Activated naive CD8-positive, alpha-beta T cell treated with anti-CD3 and anti-CD28 coated beads, Interleukin-2, amount 50 U/mL, for 16 hours (primary cell): ENCODE data around the gene ANKRD9.
"Not testable (repeated sequence)": the region's sequence is repeated elsewhere in the genome, so short reads cannot be mapped to it uniquely, and the experiment has no call there.

Experiments used
- DNase-seq: peaks from one replicate; pipeline ENCODE4 v3.0.0-alpha.2; 2020; ENCODE audit warnings: low read depth, low spot score

Gene ANKRD9

GRCh38 chr14:102538602-102539543, 29.3 kb upstream of the ANKRD9 start:
- no peak for DNase-seq

GRCh38 chr14:102537981-102538601, 28.5 kb upstream of the ANKRD9 start:
- DNase-seq, result no peak

GRCh38 chr14:102532204-102532658, 22.7 kb upstream of the ANKRD9 start:
- DNase-seq, result no peak

DNA sequence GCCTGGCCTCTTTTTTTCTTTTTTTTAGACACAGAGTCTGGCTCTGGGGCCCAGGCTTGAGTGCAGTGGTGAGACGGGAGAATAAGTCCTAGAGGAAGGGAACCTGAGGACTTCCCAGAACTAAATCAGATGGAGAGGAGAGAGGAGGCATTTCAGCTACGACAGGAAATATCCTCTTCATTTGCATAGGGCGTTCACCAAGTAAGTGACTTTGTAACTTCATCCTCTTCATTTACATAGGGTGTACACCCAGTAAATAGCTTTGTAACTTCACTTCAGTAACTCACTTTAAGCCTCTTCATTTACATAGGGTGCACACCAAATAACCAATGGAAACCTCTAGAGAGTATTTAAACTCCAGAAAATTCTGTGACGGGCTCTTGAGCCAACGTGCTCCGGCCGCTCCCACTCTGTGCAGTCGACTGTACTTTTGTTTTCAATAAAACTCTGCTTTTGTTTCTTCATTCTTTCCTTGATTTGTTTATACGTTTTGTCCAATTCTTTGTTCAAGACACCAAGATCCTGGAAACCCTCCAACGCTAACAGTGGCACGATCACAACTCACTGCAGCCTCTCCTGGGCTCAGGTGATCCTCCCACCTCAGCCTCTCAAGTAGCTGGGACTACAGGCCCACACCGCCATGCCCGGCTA, 21.4 kb upstream of the ANKRD9 start:
- DNase-seq, result no peak

DNA sequence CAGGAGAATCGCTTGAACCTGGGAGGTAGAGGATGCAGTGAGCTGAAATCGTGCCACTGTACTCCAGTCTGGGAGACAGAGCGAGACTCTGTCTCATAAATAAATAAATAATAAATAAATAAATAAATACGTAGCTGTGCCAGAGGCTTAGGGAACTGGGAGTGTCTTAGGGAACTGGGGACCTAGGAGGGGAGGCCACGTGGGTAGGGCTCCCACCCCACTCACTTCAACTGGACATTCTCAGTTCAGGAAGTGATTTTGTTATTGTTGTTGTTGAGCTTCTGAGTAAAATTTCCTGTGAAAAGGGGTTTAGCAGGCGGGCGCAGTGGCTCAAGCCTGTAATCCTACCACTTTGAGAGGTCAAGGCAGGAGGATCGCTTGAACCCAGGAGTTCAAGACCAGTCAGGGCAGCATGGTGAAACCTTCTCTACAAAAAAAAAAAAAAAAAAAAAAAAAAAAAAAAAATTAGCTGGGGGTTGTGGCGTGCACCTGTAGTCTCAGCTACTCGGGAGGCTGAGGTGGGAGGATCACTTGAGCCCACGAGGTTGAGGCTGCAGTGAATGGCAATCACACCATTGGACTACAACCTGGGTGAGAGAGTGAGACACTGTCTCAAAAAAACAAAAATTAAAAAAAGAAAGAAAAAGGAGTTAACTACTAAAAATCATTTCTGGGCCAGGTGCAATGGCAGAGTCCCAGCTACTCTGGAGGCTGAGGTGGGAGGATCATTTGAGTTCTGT, 19.0 kb upstream of the ANKRD9 start:
- no peak for DNase-seq

DNA sequence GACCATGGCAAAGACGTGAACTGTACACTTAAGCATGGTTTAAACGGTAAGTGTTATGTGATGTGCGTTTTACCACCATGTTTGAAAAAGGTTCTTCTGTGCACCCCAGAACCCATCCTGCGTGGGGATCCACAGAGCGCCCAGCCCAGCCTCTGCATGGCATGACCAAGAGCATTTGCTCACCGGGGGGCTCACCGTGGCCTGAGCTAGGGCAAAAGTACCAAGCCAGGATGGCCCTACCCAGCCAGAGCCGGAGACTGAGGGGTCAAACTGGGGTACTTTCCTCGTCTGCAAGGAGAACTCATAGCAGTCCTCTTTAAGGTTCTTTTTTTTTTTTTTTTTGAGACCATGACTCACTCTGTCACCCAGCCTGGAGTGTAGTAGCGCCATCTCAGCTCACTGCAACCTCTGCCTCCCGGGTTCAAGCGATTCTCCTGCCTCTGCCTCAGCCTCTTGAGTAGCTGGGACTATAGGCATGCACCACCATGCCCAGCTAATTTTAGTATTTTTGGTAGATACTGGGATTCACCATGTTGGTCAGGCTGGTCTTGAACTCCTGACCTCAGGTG, 16.4 kb upstream of the ANKRD9 start:
- DNase-seq, result no peak

- DNase-seq, result no peak
Measured at GRCh38 chr14:102525219-102525928, 15.8 kb upstream of the ANKRD9 start.

DNA sequence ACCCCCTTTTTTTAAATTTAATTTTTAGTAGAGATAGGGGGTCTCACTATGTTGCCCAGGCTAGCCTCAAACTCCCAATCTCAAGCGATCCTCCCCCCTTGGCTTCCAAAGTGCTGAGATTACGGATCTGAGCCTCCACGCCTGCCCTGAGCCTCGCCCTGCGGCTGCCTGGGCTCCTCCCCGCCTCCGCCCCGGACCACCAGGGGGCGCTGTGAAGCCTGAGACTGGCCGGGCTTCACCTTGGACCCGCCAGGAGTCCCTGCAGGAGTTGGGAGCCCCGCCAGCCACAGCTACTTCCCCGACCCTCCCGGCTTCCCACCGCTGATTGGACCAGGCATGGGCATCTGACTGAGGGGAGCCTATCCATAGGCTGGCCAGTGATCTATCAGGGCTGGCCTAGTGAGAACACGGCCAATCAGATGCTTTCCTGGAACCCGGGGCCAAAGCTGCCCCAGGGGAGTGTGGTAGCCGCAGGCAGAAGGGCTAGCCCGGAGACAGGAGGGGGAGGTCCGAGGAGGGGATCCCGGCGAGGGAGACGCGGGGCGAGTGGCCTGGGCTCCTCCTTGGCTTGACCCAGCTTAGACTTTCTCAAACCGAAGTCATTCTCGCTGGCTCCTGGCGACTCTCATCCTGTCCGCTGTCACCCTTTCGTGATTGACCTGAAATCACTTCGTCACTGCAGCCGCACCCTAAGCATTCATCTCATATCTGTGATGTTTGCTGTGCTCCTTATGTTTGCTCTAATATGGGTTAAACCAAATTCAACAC, 15.1 kb upstream of the ANKRD9 start:
- DNase-seq, result peak; percentile 84

GRCh38 chr14:102523569-102524450, 14.2 kb upstream of the ANKRD9 start:
- no peak for DNase-seq

- no peak for DNase-seq
Measured at GRCh38 chr14:102523200-102523568, 13.6 kb upstream of the ANKRD9 start.

DNA sequence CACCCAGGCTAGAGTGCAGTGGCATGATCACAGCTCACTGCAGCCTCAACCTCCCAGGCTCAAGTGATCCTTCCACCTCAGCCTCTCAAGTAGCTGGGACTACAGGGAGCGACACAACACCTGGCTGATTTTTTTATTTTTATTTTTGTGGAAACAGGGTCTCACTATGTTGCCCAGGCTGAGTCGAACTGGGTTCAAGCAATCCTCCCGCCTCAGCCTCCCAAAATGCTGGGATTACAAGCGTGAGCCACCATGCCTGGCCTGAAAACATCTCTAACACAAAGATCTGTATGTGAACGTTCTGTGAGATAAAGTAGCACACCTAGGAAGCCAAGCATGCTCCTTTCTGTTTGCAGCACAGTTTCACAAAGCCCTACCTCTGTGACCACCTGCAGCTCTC, 10.1 kb upstream of the ANKRD9 start:
- DNase-seq, result not testable (repeated sequence)

GRCh38 chr14:102518063-102518648, 8.6 kb upstream of the ANKRD9 start:
- no peak for DNase-seq

- no peak for DNase-seq
Measured at GRCh38 chr14:102517392-102518062, 8.0 kb upstream of the ANKRD9 start.

DNA sequence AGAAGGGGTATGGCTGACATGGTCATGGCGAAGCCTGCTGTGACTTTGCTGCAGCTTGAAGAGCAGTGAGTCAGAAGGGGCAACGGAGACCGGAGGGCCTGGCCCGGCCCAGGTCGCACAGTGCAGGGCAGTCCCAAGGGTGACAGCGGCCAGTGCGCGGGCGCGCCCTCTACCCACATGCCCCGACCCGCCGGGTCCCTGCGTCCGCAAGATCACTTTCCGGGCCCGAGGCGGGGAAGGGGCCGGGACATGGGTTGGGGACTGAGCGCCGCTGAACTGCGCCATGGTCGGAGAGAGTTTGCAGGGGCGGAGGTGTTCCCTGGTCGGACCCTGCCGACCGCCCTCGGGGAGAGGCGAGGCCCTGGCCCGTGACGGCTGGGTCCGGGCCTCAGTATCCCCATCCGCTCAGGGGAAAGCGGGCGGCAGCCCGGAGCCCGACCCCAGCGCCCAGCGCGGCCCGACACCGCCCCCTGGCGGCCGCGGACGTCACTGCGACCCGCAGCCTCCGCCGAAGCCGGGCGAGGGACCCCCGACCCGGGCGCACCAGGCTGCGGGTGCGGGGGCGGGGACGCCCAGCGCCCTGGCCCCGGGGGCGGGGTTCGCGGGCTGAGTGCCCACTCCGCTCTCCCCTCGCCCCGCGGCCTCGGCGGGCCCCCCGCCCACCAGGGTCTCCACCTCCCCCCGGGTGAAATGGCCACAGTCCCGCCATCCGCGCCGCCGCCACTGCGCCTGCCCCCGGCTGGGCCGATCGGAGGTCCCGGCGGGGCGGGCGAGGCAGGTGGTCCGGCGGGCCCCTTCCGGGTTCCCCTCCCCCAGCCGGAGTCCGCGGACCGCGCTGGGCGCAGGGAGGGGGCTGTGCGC, 7.2 kb upstream of the ANKRD9 start:
- peak; percentile 31 for DNase-seq

DNA sequence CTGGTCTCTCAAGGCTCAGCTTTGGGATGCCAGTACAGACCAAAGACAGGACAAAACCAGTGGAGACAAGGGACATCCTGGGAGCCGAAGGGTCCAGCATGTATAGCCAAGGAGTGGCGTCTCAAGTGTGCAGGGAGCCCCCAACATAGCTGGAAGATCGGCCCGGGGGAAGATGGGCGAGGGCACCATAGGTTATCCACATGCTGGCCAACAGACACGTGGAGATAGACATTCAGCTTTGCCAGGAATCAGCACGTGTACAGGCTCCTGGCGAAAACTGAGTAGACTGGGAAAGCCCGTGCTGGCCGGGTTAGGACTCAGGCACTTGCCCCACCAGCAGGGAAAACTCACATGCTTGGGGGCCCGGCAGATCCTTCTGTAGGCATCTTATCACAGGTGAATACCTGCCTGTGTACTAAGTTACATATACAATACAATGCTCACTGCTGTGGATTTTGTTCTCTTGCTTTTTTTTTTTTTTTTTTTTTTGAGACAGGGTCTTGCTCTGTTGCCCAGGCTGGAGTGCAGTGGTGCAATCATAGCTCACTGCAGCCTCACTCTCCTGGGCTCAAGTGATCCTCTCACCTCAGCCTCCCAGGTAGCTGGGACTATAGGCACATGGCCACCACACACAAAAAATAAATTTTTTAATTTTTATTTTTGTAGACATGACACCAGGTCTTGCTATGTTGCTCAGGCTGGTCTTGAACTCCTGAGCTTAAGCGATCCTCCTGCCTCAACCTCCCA, 5.6 kb upstream of the ANKRD9 start:
- DNase-seq, result no peak
